Measurements from ENCODE around the gene SPHK2.

- TF ChIP-seq POLR2AphosphoS5 (IDR thresholded peaks at IDR 0.05; ENCODE audit: low read depth, low read length) (no peak), POLR2A (IDR thresholded peaks at IDR 0.05; ENCODE audit: low read depth, low read length) (no peak)
Measured at GRCh38 chr19:48637449-48637947, 18.2 kb downstream of the SPHK2 start.
